ENCODE measurements around the gene PTPRN2.

PTPRN2 gene

GRCh38 chr7:158558816-158559215 lies 28.8 kb downstream of the PTPRN2 start:
- in situ Hi-C loops (cut with MboI; ENCODE audit: low sequenced_read_pairs, unreplicated experiment): no loop called here
- DNase-seq (ENCODE audit: low spot score): no peak
- TF ChIP-seq CTCF (IDR thresholded peaks at IDR 0.05; ENCODE audit: borderline replicate concordance, control extremely low read depth, extremely low read depth, insufficient read depth, missing control alignments): no peak

GRCh38 chr7:158557441-158557755 lies 30.2 kb downstream of the PTPRN2 start:
- no peak for TF ChIP-seq CTCF (IDR thresholded peaks at IDR 0.05; ENCODE audit: borderline replicate concordance, control extremely low read depth, extremely low read depth, insufficient read depth, missing control alignments)
- in situ Hi-C loops (cut with MboI; ENCODE audit: low sequenced_read_pairs, unreplicated experiment): no loop called here

DNA sequence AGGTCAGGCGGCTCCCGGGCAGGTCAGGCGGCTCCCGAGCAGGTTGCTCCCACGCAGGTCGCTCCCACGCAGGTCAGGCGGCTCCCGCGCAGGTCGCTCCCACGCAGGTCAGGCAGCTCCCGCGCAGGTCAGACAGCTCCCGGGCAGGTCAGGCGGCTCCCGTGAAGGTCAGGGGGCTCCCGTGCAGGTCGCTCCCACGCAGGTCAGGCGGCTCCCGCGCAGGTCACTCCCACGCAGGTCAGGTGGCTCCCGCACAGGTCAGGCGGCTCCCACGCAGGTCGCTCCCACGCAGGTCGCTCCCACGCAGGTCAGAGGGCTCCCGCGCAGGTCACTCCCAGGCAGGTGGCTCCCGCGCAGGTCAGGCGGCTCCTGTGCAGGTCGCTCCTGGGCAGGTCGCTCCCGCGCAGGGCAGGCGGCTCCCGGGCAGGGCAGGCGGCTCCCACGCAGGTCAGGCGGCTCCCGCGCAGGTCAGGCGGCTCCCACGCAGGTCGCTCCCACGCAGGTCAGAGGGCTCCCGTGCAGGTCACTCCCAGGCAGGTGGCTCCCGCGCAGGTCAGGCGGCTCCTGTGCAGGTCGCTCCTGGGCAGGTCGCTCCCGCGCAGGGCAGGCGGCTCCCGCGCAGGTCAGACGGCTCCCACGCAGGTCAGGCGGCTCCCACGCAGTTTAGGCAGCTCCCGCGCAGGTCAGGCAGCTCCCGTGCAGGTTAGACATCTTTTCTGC lies 30.7 kb downstream of the PTPRN2 start:
- TF ChIP-seq CTCF (IDR thresholded peaks at IDR 0.05; ENCODE audit: borderline replicate concordance, control extremely low read depth, extremely low read depth, insufficient read depth, missing control alignments): no peak
- in situ Hi-C loops (cut with MboI; ENCODE audit: low sequenced_read_pairs, unreplicated experiment): no loop called here
- no peak for DNase-seq (ENCODE audit: low spot score)

More at GRCh38 chr7:158557441-158557755, 30.2 kb downstream of the PTPRN2 start:
- DNase-seq (ENCODE audit: low spot score): no peak

- no peak for DNase-seq (ENCODE audit: low spot score)
- no peak for TF ChIP-seq CTCF (IDR thresholded peaks at IDR 0.05; ENCODE audit: borderline replicate concordance, control extremely low read depth, extremely low read depth, insufficient read depth, missing control alignments)
- in situ Hi-C loops (cut with MboI; ENCODE audit: low sequenced_read_pairs, unreplicated experiment): no loop called here
Measured at GRCh38 chr7:158555034-158555520, 32.5 kb downstream of the PTPRN2 start.

- no peak for DNase-seq (ENCODE audit: low spot score)
- TF ChIP-seq CTCF (IDR thresholded peaks at IDR 0.05; ENCODE audit: borderline replicate concordance, control extremely low read depth, extremely low read depth, insufficient read depth, missing control alignments): no peak
- in situ Hi-C loops (cut with MboI; ENCODE audit: low sequenced_read_pairs, unreplicated experiment): no loop called here
Measured at GRCh38 chr7:158550886-158551452, 36.7 kb downstream of the PTPRN2 start.

DNA sequence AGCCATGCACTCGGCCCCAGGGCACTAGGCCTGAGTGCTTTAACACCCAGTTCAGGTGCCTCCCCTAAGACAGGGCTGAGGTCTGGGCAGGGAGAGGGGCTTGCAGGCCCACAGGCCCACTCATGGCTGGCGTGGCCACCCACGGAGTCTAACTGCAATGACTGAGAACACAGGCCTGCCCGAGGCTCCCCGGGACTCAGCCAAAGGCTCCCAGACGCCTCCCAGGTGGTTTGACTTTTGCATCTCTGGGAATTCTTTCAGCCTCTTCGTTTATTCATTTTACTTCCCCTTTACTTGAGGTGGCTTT lies 37.3 kb downstream of the PTPRN2 start:
- in situ Hi-C loops (cut with MboI; ENCODE audit: low sequenced_read_pairs, unreplicated experiment): no loop called here
- no peak for DNase-seq (ENCODE audit: low spot score)
- no peak for TF ChIP-seq CTCF (IDR thresholded peaks at IDR 0.05; ENCODE audit: borderline replicate concordance, control extremely low read depth, extremely low read depth, insufficient read depth, missing control alignments)
